GM23338 (cell line): ENCODE data around the gene PAIP1.

ENCODE experiments used
- CREB1 ChIP-seq: fragments of 250-450 bp; sonication (Bioruptor Pico); IDR thresholded peaks from 2 replicates; pipeline ENCODE4 v1.5.0; 2020; ENCODE audit warnings: low read depth, mild to moderate bottlenecking, moderate library complexity
- CTCF ChIP-seq, 2 experiments: fragments of 200-600 bp in 1 of 2; sonication (generic) in 1 of 2; conservative IDR thresholded peaks; 2 replicates each; pipeline versions ENCODE4 v1.5.1 to v1.6.1; 2016 to 2017; ENCODE audit warnings: antibody characterized with exemption in 2 of 2, low read depth in 2 of 2, mild to moderate bottlenecking in 2 of 2, moderate library complexity in 1 of 2
- ETS1 ChIP-seq: IDR thresholded peaks from 2 replicates; pipeline ENCODE4 v1.6.1; 2016; ENCODE audit warnings: antibody characterized with exemption
- EZH2 ChIP-seq: fragments of 200-600 bp; sonication (generic); IDR thresholded peaks from one replicate; pipeline ENCODE4 v1.8.0; 2017; ENCODE audit warnings: antibody characterized with exemption, mild to moderate bottlenecking, low read depth; ENCODE audit not compliant: unreplicated experiment
- EZH2phosphoT487 ChIP-seq: fragments of 200-600 bp; sonication (generic); IDR thresholded peaks from one replicate; pipeline ENCODE4 v1.8.1; 2018; ENCODE audit warnings: antibody characterized with exemption; ENCODE audit not compliant: unreplicated experiment
- POLR2AphosphoS5 ChIP-seq: IDR thresholded peaks from 2 replicates; pipeline ENCODE4 v1.6.1; 2016; ENCODE audit warnings: antibody characterized with exemption, low read depth
- REST ChIP-seq: IDR thresholded peaks from one replicate; pipeline ENCODE4 v1.6.1; 2018; ENCODE audit warnings: antibody characterized with exemption; ENCODE audit not compliant: unreplicated experiment
- STAT1 ChIP-seq: IDR thresholded peaks from one replicate; pipeline ENCODE4 v1.6.1; 2016; ENCODE audit warnings: antibody characterized with exemption; ENCODE audit not compliant: unreplicated experiment
- ZNF331 ChIP-seq: fragments of 250-450 bp; sonication (Bioruptor Pico); IDR thresholded peaks from 2 replicates; pipeline ENCODE4 v1.5.0; 2020; ENCODE audit warnings: low read depth, mild to moderate bottlenecking, moderate library complexity
- ZNF462 ChIP-seq: fragments of 250-450 bp; sonication (Bioruptor Pico); IDR thresholded peaks from 2 replicates; pipeline ENCODE4 v1.5.0; 2020; ENCODE audit warnings: mild to moderate bottlenecking, moderate library complexity

GRCh38 chr5:43530648-43531047, 26.2 kb downstream of the PAIP1 start:
- TF ChIP-seq CTCF (conservative IDR thresholded peaks at IDR 0.05; ENCODE audit: low read depth in 2 of 2), result no peak
- TF ChIP-seq EZH2phosphoT487, result no peak
- TF ChIP-seq REST, result no peak
- TF ChIP-seq EZH2, result no peak
- TF ChIP-seq POLR2AphosphoS5, result no peak
- no peak for TF ChIP-seq ZNF331 (CRISPR knock-in tag)
- no peak for TF ChIP-seq STAT1
- no peak for TF ChIP-seq ETS1
- TF ChIP-seq CREB1 (CRISPR knock-in tag), result no peak
- no peak for TF ChIP-seq ZNF462 (CRISPR knock-in tag)
